ENCODE data around the gene RAET1G.
"Not testable (repeated sequence)": the region's sequence is repeated elsewhere in the genome, so short reads cannot be mapped to it uniquely, and the experiment has no call there.

The RAET1G gene

GRCh38 chr6:149897855-149898744, 24.8 kb downstream of the RAET1G start, which contains the start of gene RAET1E:
RAET1E (minus strand) TSS chr6:149898113; CDS start chr6:149890901, 7,212 bp downstream.
- no peak for DNase-seq (ENCODE audit: low read depth in 1 of 2, low spot score in 1 of 2)

- DNase-seq (ENCODE audit: low read depth in 1 of 2, low spot score in 1 of 2) = no peak
These were observed 25.8 kb downstream of the RAET1G start for GRCh38 chr6:149897015-149897697.

GRCh38 chr6:149896491-149896890, 26.4 kb downstream of the RAET1G start:
- DNase-seq (ENCODE audit: low read depth in 1 of 2, low spot score in 1 of 2) = no peak

GRCh38 chr6:149895833-149896271, 27.1 kb downstream of the RAET1G start:
- peak in 1 of 2 donors; percentile 7 for DNase-seq (ENCODE audit: low read depth in 1 of 2, low spot score in 1 of 2)

GRCh38 chr6:149895048-149895590, 27.8 kb downstream of the RAET1G start:
- no peak for DNase-seq (ENCODE audit: low read depth in 1 of 2, low spot score in 1 of 2)

- not testable (repeated sequence) for DNase-seq (ENCODE audit: low read depth in 1 of 2, low spot score in 1 of 2)
These were observed 31.1 kb downstream of the RAET1G start for GRCh38 chr6:149891864-149892263.

- no peak for DNase-seq (ENCODE audit: low read depth in 1 of 2, low spot score in 1 of 2)
These were observed 31.7 kb downstream of the RAET1G start for GRCh38 chr6:149891259-149891658.

- no peak for DNase-seq (ENCODE audit: low read depth in 1 of 2, low spot score in 1 of 2)
These were observed 32.3 kb downstream of the RAET1G start for GRCh38 chr6:149890629-149891045.

- DNase-seq (ENCODE audit: low read depth in 1 of 2, low spot score in 1 of 2) = no peak
These were observed 33.6 kb downstream of the RAET1G start for GRCh38 chr6:149889326-149889725.

- no peak for DNase-seq (ENCODE audit: low read depth in 1 of 2, low spot score in 1 of 2)
These were observed 34.3 kb downstream of the RAET1G start for GRCh38 chr6:149888659-149889058.

GRCh38 chr6:149888093-149888492, 34.8 kb downstream of the RAET1G start:
- DNase-seq (ENCODE audit: low read depth in 1 of 2, low spot score in 1 of 2) = no peak

- DNase-seq (ENCODE audit: low read depth in 1 of 2, low spot score in 1 of 2) = no peak
These were observed 35.6 kb downstream of the RAET1G start for GRCh38 chr6:149887343-149887742.

GRCh38 chr6:149885888-149886287, 37.0 kb downstream of the RAET1G start:
- no peak for DNase-seq (ENCODE audit: low read depth in 1 of 2, low spot score in 1 of 2)

- no peak for DNase-seq (ENCODE audit: low read depth in 1 of 2, low spot score in 1 of 2)
These were observed 38.3 kb downstream of the RAET1G start for GRCh38 chr6:149884617-149885016.

- no peak for DNase-seq (ENCODE audit: low read depth in 1 of 2, low spot score in 1 of 2)
These were observed 38.7 kb downstream of the RAET1G start for GRCh38 chr6:149884215-149884614.

GRCh38 chr6:149881860-149882259, 41.1 kb downstream of the RAET1G start:
- no peak for DNase-seq (ENCODE audit: low read depth in 1 of 2, low spot score in 1 of 2)

- DNase-seq (ENCODE audit: low read depth in 1 of 2, low spot score in 1 of 2) = no peak
These were observed 41.7 kb downstream of the RAET1G start for GRCh38 chr6:149881066-149881766.

GRCh38 chr6:149877659-149878058, 45.3 kb downstream of the RAET1G start:
- no peak for DNase-seq (ENCODE audit: low read depth in 1 of 2, low spot score in 1 of 2)

GRCh38 chr6:149876241-149876933, 46.5 kb downstream of the RAET1G start:
- DNase-seq (ENCODE audit: low read depth in 1 of 2, low spot score in 1 of 2) = no peak

- DNase-seq (ENCODE audit: low read depth in 1 of 2, low spot score in 1 of 2) = no peak
These were observed 50.7 kb downstream of the RAET1G start for GRCh38 chr6:149872233-149872632.

GRCh38 chr6:149871182-149871581, 51.7 kb downstream of the RAET1G start:
- no peak for DNase-seq (ENCODE audit: low read depth in 1 of 2, low spot score in 1 of 2)
